Femur (tissue), 1 donor: Measurements from ENCODE around the gene TNNT1.
A peak's percentile ranks its signal among the peaks of the same experiment; 100 is the strongest.
"Not testable (repeated sequence)": the region's sequence is repeated elsewhere in the genome, so short reads cannot be mapped to it uniquely, and the experiment has no call there.

Experiments
- DNase-seq: peaks from one replicate; pipeline ENCODE4 v3.0.0-alpha.2; 2017

TNNT1 gene, protein sequence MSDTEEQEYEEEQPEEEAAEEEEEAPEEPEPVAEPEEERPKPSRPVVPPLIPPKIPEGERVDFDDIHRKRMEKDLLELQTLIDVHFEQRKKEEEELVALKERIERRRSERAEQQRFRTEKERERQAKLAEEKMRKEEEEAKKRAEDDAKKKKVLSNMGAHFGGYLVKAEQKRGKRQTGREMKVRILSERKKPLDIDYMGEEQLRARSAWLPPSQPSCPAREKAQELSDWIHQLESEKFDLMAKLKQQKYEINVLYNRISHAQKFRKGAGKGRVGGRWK

DNA sequence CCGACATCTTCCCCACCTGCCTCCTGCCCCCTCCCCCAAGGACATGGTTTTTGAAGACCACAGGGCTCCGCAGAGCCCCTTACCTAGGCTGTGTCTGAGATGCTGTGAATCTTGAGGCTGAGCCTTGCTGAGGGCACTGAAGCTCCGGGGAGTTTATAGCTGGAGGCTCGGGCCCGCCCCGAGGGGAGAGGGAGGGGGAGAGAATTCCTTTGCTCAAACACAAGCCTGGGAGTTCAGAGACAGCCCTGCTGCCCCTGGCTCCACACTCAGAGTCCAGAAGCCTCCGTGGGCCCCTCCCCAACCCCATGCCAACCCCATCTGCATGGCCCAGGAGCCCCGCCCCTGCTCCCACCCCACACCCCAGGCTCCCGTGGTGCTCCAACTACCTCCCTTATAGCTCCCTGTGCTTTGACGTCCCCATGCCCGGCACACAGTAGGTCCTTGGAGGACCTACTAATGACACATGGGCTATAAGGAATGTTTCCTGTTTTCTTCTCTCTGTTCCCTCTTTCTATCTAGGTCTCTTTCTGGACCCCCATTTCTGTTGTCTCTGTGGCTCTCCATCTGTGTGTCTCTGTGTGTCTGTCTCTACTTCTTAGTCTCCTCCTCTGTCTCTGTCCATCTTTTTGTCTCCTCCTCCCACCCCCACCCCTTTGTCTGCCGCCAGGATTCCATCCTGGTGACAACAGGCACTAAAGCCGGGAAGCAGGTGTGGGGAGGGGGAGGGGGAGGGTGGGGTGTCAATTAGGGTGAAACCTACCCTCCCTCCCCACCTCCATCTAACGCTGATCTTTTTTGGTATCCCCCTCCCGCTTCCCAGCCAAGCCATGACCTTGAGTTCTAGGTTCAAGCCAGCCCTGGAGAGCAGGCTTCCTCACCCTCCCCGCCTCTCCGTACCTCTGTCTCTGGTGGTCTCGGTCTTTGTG, at the start of gene TNNT1:
TSS of gene TNNT1 (minus strand) at position 129 of the 926 bp plus-strand sequence. CDS start 2,049 bp downstream, outside the sequence.
- peak; percentile 50 for DNase-seq

DNA sequence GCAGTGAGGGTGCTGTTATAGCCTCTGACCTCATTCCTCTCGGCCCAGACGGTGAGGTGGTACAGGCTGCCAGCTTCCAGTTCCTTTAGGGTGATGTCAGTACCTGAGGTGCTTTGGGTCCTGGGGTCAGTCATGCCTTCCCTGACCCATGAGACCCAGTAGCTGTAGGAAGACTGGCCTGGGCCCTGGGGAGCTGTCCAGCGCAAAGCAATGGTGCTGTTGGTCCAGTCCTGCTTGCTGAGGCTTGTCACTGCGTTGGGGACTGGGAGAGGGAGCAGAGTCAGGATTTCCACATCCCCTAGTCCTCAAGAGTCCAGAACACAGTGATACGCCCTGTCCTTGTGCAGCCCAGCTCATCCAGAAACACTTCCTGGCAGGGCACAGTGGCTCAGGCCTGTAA, 49.6 kb upstream of the TNNT1 start:
- DNase-seq: no peak

DNA sequence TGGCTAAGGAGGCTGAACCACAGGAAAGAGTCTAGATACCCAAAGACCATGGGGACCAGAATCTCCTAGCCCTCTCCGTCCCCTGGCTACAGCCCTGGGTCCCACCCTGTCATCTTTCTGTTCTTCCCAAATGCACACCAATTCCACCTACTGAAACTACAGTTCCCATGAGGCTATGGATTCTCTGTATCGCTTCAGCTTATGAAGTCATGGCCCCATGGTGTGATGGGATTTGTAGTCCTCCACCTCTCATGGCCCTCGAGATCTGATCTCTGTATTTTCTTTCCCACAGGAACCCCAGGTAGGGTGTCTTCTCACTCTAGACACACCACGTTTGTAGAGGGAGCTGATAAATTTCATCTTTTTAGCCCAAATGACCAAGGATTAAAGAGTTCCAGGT, 48.5 kb upstream of the TNNT1 start:
- DNase-seq: no peak

DNA sequence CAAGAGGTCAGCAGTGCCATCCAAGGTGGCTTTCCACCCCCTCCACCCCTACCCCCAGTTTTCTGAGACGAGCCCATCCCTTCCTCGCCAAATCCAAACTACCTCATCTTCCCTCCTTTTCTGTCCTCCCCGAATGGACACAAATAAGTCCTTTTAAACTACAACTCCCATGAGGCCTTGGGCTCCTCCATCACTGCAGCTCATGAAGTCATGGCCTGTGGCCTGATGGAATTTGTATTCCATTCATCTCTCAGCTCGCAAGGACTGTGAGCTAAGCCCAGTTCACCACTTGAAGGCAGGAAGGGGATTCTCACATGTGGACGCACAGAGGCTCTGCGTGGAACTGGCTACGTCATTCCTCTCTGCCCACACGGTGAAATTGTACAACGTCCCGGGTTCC, 47.8 kb upstream of the TNNT1 start:
- no peak for DNase-seq

GRCh38 chr19:55193481-55193880, 44.5 kb upstream of the TNNT1 start:
- no peak for DNase-seq

DNA sequence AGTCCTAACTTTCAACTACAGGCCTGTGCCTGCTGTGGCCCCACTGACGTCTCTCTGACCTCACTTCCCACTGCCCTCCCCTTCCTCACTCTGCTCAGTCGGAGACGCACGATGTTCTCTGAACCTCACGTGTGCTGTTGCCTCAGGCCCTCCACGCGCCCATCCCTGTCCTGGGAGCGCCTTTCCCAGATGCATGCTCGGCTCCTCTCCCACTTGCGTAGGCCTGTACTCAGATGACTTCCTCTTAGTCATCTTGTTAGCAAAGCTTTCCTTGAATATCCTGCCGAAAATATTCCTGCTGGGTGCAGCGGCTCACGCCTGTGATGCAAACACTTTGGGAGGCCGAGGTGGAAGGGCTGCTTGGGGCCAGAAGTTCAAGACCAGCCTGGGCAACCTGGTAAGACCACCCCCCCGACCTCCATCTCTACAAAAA, 40.4 kb upstream of the TNNT1 start:
- no peak for DNase-seq

DNA sequence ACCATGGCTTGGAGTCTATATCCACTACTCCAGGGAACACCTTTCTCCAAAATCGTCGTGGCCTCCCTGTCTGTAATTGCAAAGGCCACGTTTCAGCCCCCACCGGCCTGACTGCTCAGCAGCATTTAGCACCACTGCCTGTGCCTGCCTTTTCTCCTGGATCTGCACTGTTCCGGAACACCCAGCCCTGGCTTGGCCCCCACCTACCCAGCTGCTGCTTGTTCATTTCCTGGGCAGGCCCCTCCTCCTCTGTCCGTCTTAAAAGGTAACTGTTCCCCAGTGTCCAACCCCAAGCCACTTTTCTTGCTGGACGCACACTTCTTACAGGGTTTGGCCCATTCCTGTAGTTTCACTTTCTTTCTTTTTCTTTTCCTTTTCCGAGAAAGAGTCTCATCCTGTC, 39.6 kb upstream of the TNNT1 start:
- no peak for DNase-seq

DNA sequence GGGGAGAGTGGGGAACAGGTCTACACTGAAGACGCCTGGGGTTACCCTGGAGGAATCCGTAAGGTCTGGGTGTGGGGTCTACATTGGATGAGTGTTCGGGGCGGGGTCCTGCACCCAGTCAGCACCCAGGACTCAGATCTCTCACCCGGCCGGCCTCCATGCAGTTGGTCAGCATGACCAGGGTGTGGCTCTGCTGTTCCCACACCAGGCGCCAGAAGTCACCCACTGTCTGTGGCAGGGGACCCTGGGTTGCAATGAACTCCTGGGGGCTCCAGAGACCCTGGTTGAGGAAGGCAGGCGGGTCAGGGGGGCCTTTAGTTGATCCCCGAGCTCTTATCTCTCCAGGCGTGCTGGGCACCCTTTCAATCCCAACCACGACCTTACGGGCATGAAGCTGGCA, 37.1 kb upstream of the TNNT1 start:
- no peak for DNase-seq

DNA sequence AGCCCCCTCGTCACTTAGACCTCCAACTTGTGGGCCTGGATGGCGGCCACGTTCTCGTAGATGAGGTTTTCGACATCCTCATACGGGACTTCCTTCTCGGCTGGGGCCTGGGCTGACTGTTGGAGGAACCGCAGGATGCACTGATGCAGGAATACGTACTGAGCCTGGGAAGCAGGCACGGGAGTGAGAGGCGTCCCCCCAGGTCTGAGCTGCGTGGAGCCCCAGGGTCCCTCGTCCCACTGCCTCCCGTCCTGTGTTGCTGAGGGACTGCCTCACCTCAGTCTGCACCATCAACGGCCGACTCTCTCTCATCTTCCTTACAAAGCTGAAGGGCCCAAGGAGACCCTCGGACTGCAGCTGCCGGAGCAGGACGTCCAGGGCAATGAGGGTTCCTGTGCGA, 32.7 kb upstream of the TNNT1 start:
- no peak for DNase-seq

- DNase-seq: peak; percentile 50
Observed at GRCh38 chr19:55179606-55180484, 30.8 kb upstream of the TNNT1 start, which contains the start of gene SYT5. Gene SYT5 (minus strand): TSS chr19:55180289. CDS start chr19:55179041, 1,248 bp downstream.

GRCh38 chr19:55178781-55179599, 30.0 kb upstream of the TNNT1 start:
- peak; percentile 87 for DNase-seq

- no peak for DNase-seq
Observed at GRCh38 chr19:55176076-55176475, 27.1 kb upstream of the TNNT1 start.

DNA sequence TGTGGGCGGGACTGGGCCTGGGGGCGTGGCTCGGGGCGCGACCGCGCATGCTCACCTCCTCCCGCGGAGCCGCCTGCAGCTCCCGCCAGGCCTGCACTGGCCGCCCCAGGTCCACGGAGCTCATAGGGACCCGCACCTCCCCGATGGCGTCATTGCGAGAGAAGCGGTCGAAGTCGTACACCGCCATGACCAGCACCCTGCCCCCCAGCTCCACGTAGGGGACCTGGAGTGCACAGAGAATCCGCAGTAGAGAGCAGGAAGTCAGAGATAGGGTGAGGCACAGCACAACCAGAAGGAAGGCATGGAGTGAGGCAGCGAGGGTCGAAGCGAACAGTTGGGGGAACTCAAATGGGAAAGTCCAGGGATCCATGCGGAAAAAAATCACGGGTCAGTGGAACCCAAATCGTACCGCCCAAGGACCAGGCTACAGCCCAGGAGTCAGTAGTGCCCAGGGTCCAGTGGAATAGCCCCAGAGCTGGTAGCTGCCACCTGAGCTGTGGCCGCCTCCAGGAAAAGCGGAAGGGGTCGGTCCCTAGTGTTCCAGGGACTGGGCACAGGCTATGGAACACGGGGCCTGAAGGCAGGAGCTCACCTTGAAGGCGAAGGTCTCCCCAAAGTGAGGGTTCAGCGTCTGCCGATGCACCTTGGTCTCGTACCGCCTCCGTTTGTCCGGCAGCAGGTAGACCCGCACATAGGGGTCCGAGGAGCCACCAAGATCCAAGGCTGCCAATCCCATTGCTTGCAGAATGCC, 26.3 kb upstream of the TNNT1 start:
- DNase-seq: no peak

DNA sequence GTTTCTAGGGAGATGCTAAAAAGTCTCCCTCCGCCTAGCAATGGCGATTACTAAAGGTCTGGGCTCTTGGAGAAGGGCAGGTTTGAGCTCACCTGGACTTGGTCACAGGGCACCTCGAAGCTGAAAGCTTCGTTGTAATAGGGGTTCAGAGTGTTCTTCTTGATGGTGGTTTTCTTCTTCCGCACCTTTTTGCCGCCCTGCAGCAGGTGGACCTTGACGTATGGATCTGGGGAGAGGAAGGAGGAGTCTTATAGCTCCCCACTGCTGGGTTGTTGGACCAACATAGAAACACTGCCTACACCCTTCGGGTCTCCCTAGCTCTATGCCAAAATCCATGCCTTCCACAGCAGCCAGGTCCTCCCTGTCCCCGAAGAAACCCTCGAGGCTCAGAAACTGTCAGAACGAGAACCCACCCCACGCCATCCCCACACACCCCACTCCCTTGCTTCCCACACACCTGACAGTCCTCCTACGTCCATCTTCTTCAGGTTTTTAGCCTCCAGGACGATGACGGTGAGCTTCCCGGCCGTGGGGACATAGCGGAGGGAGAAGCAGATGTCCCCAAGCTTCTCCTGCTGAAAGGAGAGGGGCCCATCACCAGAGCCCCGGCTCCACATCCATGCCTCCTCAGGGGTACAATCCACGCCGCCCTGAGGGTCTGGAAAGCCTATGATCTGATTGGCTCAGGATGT, 25.6 kb upstream of the TNNT1 start:
- DNase-seq: no peak

DNA sequence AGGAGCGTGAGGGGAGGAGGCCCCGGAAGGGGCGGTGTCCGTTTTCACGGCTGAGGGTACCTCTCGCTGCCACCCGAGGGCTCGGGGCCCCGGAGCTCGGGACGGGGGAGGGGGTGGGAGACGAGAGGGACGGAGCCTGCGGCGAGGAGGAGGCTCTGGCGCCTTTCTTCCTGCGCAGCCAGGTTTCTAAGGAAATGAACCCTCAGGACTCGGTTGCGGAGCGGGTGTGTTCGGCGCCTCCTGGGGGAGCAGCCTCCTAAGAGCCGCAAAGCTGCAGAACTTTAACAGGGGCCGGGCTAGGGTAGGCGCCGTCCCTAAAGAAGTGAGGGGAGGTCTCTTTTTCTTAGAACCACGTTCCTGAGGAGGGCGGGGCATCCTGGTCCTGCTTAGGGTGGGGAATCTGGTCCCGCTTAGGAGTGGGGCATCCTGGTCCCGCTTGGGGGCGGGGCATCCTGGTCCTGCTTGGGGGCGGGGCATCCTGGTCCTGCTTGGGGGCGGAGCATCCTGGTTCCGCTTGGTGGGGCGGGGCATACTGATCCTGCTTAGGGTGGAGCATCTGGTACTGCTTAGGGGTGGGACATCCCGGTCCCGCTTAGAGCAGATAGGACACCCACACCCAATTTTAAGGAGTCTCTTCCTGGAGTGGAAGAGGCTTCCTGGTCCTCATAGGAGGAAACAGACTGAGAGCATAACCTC, 24.9 kb upstream of the TNNT1 start:
- no peak for DNase-seq

GRCh38 chr19:55173186-55173713, 24.2 kb upstream of the TNNT1 start:
- DNase-seq: no peak

DNA sequence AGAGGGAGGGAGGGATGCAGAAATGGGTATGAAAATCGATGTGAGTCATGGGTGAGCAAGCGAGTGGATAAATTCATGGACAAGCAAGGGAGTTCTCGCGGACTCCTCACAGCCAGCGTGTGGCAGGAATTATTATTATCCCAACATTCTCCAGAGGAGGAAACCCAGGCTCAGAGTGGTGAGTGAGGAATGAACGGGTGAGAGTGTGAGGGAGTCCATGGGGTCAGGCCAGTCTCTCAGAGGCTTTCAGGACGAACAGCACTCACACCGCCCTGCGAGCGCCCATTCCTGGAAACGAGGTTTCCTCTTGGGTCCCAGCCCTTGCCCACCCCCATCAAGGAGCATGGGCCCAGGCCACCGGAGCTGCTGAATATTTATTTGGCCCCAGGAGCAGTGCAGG, 23.7 kb upstream of the TNNT1 start:
- DNase-seq: no peak

GRCh38 chr19:55172318-55172717, 23.3 kb upstream of the TNNT1 start:
- not testable (repeated sequence) for DNase-seq

GRCh38 chr19:55171440-55171839, 22.4 kb upstream of the TNNT1 start:
- no peak for DNase-seq

GRCh38 chr19:55169136-55169535, 20.1 kb upstream of the TNNT1 start:
- no peak for DNase-seq
